Articular chondrocyte of knee joint (primary cell): Measurements from ENCODE around the gene ZNF804A. TPM values are rescaled to one million over a fixed set of nuclear protein-coding genes. Genes with fewer than 3 reads are reported as not detected.

Experiments used
- total RNA-seq: library from RNA; depleted of rRNA; stranded (reverse); fragments of >200 nt; gene quantifications from 2 replicates; pipeline ENCODE4 v1.2.3, GENCODE V29; 2012

Gene ZNF804A
- 0.11 TPM in 1 of 2 replicates, not detected in the other for total RNA-seq

GRCh38 chr2:184598316-184599053 is at the start of gene ZNF804A:
ZNF804A (plus strand) TSS chr2:184598529; CDS start chr2:184598960, 431 bp downstream.

